HL-60 (cell line): ENCODE data around the gene COL18A1.

ENCODE experiments used
- POLR2AphosphoS5 ChIP-seq: IDR thresholded peaks from 2 replicates; pipeline ENCODE4 v1.6.1; 2012; ENCODE audit warnings: low read depth
- SPI1 ChIP-seq: IDR thresholded peaks from 2 replicates; pipeline ENCODE4 v1.6.1; 2012; ENCODE audit warnings: low read depth, mild to moderate bottlenecking, borderline replicate concordance
- TF ChIP-seq, protein P1 (sequence below): IDR thresholded peaks from one replicate; pipeline ENCODE4 v1.5.1; 2011; ENCODE audit warnings: low read length, control low read depth, inconsistent platforms; ENCODE audit not compliant: insufficient read depth
- TF ChIP-seq, protein P2 (sequence below): IDR thresholded peaks from 2 replicates; pipeline ENCODE4 v1.6.1; 2012; ENCODE audit warnings: low read depth; ENCODE audit not compliant: insufficient replicate concordance

DNA sequence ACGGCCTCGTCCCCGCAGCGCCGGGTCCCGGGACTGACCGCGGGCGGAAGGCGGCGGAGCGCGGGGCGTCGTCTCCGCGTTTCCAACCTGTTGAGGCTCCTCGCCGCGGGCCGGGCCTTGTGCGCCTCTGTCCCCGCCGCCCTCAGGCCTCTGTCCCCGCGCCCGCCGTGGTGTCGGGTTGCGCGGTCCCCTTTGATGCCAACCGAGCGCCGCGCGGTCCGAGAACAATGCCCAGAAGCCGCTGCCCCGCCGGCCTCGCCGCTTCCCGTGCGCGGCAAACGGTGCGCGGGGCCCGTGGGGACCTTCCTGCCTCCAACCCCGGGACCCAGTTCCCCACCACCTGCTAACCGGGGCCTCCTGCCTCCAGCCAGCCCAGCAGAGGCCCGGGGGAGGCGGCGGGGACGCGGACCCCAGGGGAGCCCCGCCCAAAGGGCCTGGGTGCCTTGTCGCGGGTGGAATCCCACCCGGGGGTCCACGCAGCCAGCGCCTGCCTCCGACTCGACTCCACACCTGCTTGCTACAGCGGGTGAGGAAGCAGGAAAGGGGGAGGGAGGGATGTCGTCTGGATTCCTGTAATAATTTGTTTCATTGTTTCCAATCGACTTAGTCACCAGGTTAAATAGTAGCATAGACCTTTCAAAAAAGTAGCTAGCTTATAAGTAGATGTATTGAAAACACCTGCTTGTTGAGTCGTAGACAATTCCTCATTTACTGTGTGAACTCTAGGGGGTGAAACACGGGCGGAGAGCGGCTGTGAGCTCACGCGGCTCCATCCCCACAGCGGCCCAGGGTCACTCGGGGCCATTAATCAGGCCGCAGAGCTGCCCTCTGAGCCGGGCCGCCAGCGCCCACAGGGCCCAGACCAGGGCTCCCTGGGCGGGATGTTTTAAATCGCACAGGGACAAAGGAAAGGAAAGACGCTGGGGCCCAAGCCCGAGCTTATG lies 1.1 kb downstream of the COL18A1 start:
- TF ChIP-seq, protein P1, sequence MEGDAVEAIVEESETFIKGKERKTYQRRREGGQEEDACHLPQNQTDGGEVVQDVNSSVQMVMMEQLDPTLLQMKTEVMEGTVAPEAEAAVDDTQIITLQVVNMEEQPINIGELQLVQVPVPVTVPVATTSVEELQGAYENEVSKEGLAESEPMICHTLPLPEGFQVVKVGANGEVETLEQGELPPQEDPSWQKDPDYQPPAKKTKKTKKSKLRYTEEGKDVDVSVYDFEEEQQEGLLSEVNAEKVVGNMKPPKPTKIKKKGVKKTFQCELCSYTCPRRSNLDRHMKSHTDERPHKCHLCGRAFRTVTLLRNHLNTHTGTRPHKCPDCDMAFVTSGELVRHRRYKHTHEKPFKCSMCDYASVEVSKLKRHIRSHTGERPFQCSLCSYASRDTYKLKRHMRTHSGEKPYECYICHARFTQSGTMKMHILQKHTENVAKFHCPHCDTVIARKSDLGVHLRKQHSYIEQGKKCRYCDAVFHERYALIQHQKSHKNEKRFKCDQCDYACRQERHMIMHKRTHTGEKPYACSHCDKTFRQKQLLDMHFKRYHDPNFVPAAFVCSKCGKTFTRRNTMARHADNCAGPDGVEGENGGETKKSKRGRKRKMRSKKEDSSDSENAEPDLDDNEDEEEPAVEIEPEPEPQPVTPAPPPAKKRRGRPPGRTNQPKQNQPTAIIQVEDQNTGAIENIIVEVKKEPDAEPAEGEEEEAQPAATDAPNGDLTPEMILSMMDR = no peak
- TF ChIP-seq POLR2AphosphoS5 (no peak), SPI1 (no peak)
- TF ChIP-seq, protein P2, sequence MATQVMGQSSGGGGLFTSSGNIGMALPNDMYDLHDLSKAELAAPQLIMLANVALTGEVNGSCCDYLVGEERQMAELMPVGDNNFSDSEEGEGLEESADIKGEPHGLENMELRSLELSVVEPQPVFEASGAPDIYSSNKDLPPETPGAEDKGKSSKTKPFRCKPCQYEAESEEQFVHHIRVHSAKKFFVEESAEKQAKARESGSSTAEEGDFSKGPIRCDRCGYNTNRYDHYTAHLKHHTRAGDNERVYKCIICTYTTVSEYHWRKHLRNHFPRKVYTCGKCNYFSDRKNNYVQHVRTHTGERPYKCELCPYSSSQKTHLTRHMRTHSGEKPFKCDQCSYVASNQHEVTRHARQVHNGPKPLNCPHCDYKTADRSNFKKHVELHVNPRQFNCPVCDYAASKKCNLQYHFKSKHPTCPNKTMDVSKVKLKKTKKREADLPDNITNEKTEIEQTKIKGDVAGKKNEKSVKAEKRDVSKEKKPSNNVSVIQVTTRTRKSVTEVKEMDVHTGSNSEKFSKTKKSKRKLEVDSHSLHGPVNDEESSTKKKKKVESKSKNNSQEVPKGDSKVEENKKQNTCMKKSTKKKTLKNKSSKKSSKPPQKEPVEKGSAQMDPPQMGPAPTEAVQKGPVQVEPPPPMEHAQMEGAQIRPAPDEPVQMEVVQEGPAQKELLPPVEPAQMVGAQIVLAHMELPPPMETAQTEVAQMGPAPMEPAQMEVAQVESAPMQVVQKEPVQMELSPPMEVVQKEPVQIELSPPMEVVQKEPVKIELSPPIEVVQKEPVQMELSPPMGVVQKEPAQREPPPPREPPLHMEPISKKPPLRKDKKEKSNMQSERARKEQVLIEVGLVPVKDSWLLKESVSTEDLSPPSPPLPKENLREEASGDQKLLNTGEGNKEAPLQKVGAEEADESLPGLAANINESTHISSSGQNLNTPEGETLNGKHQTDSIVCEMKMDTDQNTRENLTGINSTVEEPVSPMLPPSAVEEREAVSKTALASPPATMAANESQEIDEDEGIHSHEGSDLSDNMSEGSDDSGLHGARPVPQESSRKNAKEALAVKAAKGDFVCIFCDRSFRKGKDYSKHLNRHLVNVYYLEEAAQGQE = no peak
